HEK293 (cell line): ENCODE results near the gene TATDN2.
A peak's percentile ranks its signal among the peaks of the same experiment; 100 is the strongest.

ENCODE experiments used
- CTCF ChIA-PET: fragments of 350-600 bp; formaldehyde crosslinking; extraction: SDS; loops from one replicate; lab custom pipeline; 2021; ENCODE audit warnings: antibody characterized with exemption; lab: Yijun Ruan, JAX
- POLR2A ChIA-PET: fragments of 300-600 bp; formaldehyde crosslinking; extraction: SDS; loops from one replicate; lab custom pipeline; 2020; ENCODE audit warnings: antibody characterized with exemption, inconsistent platforms; lab: Yijun Ruan, JAX
- H3K27ac ChIP-seq: fragments of 200-500 bp; sonication (Bioruptor generic); 2 replicates; pipeline ENCODE4 v1.5.1; 2014; ENCODE audit warnings: low read depth, low read length, control low read depth, inconsistent platforms; ENCODE audit errors: extremely low read depth
- H3K36me3 ChIP-seq, 2 experiments: fragments of 200-500 bp in 1 of 2; sonication (Bioruptor generic) in 1 of 2; 1 replicate in 1 of 2; 2 replicates in 1 of 2; pipeline ENCODE4 v1.5.1; 2014 to 2017; ENCODE audit warnings: inconsistent platforms in 2 of 2, low read length in 2 of 2; ENCODE audit not compliant: control insufficient read depth in 2 of 2, insufficient read depth in 1 of 2
- H3K4me1 ChIP-seq: fragments of 200-500 bp; sonication (Bioruptor generic); 2 replicates; pipeline ENCODE4 v1.5.1; 2014; ENCODE audit warnings: mild to moderate bottlenecking, low read length, inconsistent platforms; ENCODE audit not compliant: control insufficient read depth, insufficient read depth
- H3K4me3 ChIP-seq: 2 replicates; pipeline ENCODE4 v1.5.1; 2011; ENCODE audit warnings: low read depth, mild to moderate bottlenecking, control low read depth, low read length, moderate library complexity
- H3K9me3 ChIP-seq: fragments of 200-500 bp; sonication (Bioruptor generic); 2 replicates; pipeline ENCODE4 v1.5.1; 2014; ENCODE audit warnings: low read depth, low read length, inconsistent platforms; ENCODE audit not compliant: control insufficient read depth, insufficient read depth
- GLI4 ChIP-seq: fragments of 450-650 bp; formaldehyde crosslinking; IDR thresholded peaks from 2 replicates; pipeline ENCODE4 v1.5.1; 2016; ENCODE audit warnings: missing biosample characterization, missing genetic modification characterization
- KLF8 ChIP-seq: fragments of 450-650 bp; formaldehyde crosslinking; IDR thresholded peaks from 2 replicates; pipeline ENCODE4 v1.5.1; 2016; ENCODE audit warnings: missing biosample characterization, missing genetic modification characterization
- OVOL3 ChIP-seq: fragments of 450-650 bp; formaldehyde crosslinking; IDR thresholded peaks from 2 replicates; pipeline ENCODE4 v1.5.1; 2016; ENCODE audit warnings: missing biosample characterization, missing genetic modification characterization
- REPIN1 ChIP-seq: fragments of 450-650 bp; formaldehyde crosslinking; IDR thresholded peaks from 2 replicates; pipeline ENCODE4 v1.5.1; 2017; ENCODE audit warnings: missing biosample characterization, missing genetic modification characterization, low read depth
- SALL2 ChIP-seq: fragments of 450-650 bp; formaldehyde crosslinking; IDR thresholded peaks from 2 replicates; pipeline ENCODE4 v1.5.0; 2017; ENCODE audit warnings: missing biosample characterization, mild to moderate bottlenecking, missing genetic modification characterization, borderline replicate concordance
- ZBTB21 ChIP-seq: fragments of 450-650 bp; formaldehyde crosslinking; IDR thresholded peaks from 2 replicates; pipeline ENCODE4 v1.5.1; 2017; ENCODE audit warnings: missing biosample characterization, missing genetic modification characterization
- ZBTB7A ChIP-seq: fragments of 450-650 bp; formaldehyde crosslinking; IDR thresholded peaks from 2 replicates; pipeline ENCODE4 v1.5.1; 2016; ENCODE audit warnings: low read depth, missing biosample characterization, missing genetic modification characterization
- ZBTB8A ChIP-seq: fragments of 450-650 bp; formaldehyde crosslinking; IDR thresholded peaks from 2 replicates; pipeline ENCODE4 v1.5.1; 2016; ENCODE audit warnings: missing biosample characterization, missing genetic modification characterization
- ZFHX2 ChIP-seq: fragments of 450-650 bp; formaldehyde crosslinking; conservative IDR thresholded peaks from 2 replicates; pipeline ENCODE4 v1.5.1; 2016; ENCODE audit warnings: missing biosample characterization, missing genetic modification characterization
- ZNF155 ChIP-seq: fragments of 450-650 bp; formaldehyde crosslinking; IDR thresholded peaks from 2 replicates; pipeline ENCODE4 v1.5.1; 2016; ENCODE audit warnings: missing biosample characterization, missing genetic modification characterization
- ZNF391 ChIP-seq: fragments of 450-650 bp; formaldehyde crosslinking; IDR thresholded peaks from 2 replicates; pipeline ENCODE4 v1.5.1; 2016; ENCODE audit warnings: low read depth, missing biosample characterization, missing genetic modification characterization, borderline replicate concordance
- ZNF473 ChIP-seq: fragments of 450-650 bp; formaldehyde crosslinking; IDR thresholded peaks from 2 replicates; pipeline ENCODE4 v1.5.1; 2017; ENCODE audit warnings: missing biosample characterization, missing genetic modification characterization
- ZNF560 ChIP-seq: fragments of 450-650 bp; formaldehyde crosslinking; IDR thresholded peaks from 2 replicates; pipeline ENCODE4 v1.5.1; 2017; ENCODE audit warnings: missing biosample characterization, missing genetic modification characterization, borderline replicate concordance
- ZNF785 ChIP-seq: fragments of 450-650 bp; formaldehyde crosslinking; IDR thresholded peaks from 2 replicates; pipeline ENCODE4 v1.5.1; 2016; ENCODE audit warnings: missing biosample characterization, missing genetic modification characterization
- ZSCAN30 ChIP-seq: fragments of 450-650 bp; IDR thresholded peaks from 2 replicates; pipeline ENCODE4 v1.5.1; 2018; ENCODE audit warnings: missing biosample characterization, mild to moderate bottlenecking, missing genetic modification characterization, moderate library complexity
- TF ChIP-seq, protein P1 (sequence below): fragments of 450-650 bp; formaldehyde crosslinking; IDR thresholded peaks from 2 replicates; pipeline ENCODE4 v1.5.1; 2016; ENCODE audit warnings: missing biosample characterization, missing genetic modification characterization
- TF ChIP-seq, protein P2 (sequence below): fragments of 450-650 bp; formaldehyde crosslinking; IDR thresholded peaks from 2 replicates; pipeline ENCODE4 v1.5.1; 2016; ENCODE audit warnings: missing biosample characterization, missing genetic modification characterization
- TF ChIP-seq, protein P3 (sequence below): fragments of 450-650 bp; formaldehyde crosslinking; IDR thresholded peaks from 2 replicates; pipeline ENCODE4 v1.5.1; 2017; ENCODE audit warnings: missing biosample characterization, missing genetic modification characterization
- TF ChIP-seq, protein P4 (sequence below): fragments of 450-650 bp; formaldehyde crosslinking; conservative IDR thresholded peaks from 2 replicates; pipeline ENCODE4 v1.5.1; 2016; ENCODE audit warnings: low read depth, missing biosample characterization, missing genetic modification characterization
- TF ChIP-seq, protein P5 (sequence below): fragments of 450-650 bp; formaldehyde crosslinking; IDR thresholded peaks from 2 replicates; pipeline ENCODE4 v1.5.1; 2017; ENCODE audit warnings: missing biosample characterization, missing genetic modification characterization
- TF ChIP-seq, protein P6 (sequence below): IDR thresholded peaks from 2 replicates; pipeline ENCODE4 v1.6.1; 2011; ENCODE audit warnings: mild to moderate bottlenecking, low read depth, low read length, borderline replicate concordance

Gene TATDN2, protein sequence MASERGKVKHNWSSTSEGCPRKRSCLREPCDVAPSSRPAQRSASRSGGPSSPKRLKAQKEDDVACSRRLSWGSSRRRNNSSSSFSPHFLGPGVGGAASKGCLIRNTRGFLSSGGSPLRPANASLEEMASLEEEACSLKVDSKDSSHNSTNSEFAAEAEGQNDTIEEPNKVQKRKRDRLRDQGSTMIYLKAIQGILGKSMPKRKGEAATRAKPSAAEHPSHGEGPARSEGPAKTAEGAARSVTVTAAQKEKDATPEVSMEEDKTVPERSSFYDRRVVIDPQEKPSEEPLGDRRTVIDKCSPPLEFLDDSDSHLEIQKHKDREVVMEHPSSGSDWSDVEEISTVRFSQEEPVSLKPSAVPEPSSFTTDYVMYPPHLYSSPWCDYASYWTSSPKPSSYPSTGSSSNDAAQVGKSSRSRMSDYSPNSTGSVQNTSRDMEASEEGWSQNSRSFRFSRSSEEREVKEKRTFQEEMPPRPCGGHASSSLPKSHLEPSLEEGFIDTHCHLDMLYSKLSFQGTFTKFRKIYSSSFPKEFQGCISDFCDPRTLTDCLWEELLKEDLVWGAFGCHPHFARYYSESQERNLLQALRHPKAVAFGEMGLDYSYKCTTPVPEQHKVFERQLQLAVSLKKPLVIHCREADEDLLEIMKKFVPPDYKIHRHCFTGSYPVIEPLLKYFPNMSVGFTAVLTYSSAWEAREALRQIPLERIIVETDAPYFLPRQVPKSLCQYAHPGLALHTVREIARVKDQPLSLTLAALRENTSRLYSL

DNA sequence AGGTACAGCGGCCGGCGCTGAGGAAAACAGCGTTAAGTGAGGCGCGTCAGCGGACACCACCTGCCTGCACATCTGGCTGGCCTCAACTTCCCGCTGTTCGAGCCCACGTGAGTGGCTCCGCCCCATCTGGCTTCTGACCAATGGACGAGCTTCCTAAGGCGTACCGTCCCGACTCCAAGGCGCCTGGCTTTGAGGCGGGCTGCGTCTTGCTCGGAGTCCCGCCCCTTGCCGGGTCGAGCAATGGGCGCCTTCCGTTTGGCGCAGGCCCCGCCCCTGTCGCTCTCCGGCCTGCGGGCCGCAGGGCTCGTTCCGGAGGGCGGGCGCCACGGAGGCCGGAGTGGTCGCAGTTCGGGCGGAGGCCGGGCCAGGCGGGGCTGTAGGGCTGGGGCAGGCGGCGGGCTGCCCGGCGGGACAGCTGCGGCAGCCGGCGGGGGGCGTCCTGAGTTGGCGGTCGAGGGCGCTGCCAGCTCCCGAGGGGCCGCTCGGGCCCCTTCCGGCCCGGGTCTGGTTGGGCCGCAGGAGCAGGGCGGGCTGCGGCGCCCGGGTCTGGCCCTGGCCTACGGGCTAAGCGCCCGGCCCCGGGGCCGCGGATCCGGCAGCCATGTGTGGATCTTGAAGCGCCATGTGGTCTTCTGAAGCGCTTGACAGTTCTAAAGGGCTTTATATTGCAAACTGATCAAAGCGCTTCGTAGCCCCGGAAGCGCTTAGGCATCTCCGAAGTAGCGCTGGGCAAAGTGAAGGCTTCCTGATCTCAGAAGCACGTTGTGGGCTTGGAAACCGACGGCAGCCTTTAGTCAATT lies at the start of gene TATDN2:
TSS of gene TATDN2 (plus strand) at position 276 of the 800 bp plus-strand sequence. CDS start 742 bp downstream, outside the sequence.
- CTCF ChIA-PET = interaction anchor here (1.0 kb wide), 1 partner anchor 15 kb away, joined by 3 read pairs; no protein-coding TSS in a partner anchor
- Histone ChIP-seq H3K4me3 (peak within 1 kb of the TSS; percentile 81), H3K4me1 (no peaks in the 10 kb centered on the region), H3K36me3 (peaks cover 4 to 29% of the 10 kb centered on the region in 2 experiments; a peak in 2 of 3 replicates), H3K27ac (peak within 1 kb of the TSS; percentile 74), H3K9me3 (no peaks in the 10 kb centered on the region)
- POLR2A ChIA-PET = interaction anchor here (0.5 to 1.6 kb wide), 13 partner anchors 9 to 1775 kb away, joined by 3 to 9 read pairs (median 5); partner anchors contain the start of genes ARPC4, BRPF1, SEC13 and TADA3
- TF ChIP-seq ZNF391 (tag by site-specific recombination) = no peak
- no peak for TF ChIP-seq GLI4 (tag by site-specific recombination)
- TF ChIP-seq, protein P1, sequence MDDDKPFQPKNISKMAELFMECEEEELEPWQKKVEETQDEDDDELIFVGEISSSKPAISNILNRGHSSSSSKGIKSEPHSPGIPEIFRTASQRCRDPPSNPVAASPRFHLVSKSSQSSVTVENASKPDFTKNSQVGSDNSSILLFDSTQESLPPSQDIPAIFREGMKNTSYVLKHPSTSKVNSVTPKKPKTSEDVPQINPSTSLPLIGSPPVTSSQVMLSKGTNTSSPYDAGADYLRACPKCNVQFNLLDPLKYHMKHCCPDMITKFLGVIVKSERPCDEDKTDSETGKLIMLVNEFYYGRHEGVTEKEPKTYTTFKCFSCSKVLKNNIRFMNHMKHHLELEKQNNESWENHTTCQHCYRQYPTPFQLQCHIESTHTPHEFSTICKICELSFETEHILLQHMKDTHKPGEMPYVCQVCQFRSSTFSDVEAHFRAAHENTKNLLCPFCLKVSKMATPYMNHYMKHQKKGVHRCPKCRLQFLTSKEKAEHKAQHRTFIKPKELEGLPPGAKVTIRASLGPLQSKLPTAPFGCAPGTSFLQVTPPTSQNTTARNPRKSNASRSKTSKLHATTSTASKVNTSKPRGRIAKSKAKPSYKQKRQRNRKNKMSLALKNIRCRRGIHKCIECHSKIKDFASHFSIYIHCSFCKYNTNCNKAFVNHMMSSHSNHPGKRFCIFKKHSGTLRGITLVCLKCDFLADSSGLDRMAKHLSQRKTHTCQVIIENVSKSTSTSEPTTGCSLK (tag by site-specific recombination) = no peak
- no peak for TF ChIP-seq ZBTB7A (tag by site-specific recombination)
- no peak for TF ChIP-seq ZNF473 (tag by site-specific recombination)
- TF ChIP-seq, protein P2, sequence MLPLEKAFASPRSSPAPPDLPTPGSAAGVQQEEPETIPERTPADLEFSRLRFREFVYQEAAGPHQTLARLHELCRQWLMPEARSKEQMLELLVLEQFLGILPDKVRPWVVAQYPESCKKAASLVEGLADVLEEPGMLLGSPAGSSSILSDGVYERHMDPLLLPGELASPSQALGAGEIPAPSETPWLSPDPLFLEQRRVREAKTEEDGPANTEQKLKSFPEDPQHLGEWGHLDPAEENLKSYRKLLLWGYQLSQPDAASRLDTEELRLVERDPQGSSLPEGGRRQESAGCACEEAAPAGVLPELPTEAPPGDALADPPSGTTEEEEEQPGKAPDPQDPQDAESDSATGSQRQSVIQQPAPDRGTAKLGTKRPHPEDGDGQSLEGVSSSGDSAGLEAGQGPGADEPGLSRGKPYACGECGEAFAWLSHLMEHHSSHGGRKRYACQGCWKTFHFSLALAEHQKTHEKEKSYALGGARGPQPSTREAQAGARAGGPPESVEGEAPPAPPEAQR (tag by site-specific recombination) = no peak
- TF ChIP-seq, protein P3, sequence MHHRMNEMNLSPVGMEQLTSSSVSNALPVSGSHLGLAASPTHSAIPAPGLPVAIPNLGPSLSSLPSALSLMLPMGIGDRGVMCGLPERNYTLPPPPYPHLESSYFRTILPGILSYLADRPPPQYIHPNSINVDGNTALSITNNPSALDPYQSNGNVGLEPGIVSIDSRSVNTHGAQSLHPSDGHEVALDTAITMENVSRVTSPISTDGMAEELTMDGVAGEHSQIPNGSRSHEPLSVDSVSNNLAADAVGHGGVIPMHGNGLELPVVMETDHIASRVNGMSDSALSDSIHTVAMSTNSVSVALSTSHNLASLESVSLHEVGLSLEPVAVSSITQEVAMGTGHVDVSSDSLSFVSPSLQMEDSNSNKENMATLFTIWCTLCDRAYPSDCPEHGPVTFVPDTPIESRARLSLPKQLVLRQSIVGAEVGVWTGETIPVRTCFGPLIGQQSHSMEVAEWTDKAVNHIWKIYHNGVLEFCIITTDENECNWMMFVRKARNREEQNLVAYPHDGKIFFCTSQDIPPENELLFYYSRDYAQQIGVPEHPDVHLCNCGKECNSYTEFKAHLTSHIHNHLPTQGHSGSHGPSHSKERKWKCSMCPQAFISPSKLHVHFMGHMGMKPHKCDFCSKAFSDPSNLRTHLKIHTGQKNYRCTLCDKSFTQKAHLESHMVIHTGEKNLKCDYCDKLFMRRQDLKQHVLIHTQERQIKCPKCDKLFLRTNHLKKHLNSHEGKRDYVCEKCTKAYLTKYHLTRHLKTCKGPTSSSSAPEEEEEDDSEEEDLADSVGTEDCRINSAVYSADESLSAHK (tag by site-specific recombination) = no peak; the same call in 1 of the 2 replicates
- no peak for TF ChIP-seq SALL2
- TF ChIP-seq ZNF155 (tag by site-specific recombination) = no peak
- TF ChIP-seq ZFHX2 (tag by site-specific recombination) = no peak
- TF ChIP-seq, protein P4, sequence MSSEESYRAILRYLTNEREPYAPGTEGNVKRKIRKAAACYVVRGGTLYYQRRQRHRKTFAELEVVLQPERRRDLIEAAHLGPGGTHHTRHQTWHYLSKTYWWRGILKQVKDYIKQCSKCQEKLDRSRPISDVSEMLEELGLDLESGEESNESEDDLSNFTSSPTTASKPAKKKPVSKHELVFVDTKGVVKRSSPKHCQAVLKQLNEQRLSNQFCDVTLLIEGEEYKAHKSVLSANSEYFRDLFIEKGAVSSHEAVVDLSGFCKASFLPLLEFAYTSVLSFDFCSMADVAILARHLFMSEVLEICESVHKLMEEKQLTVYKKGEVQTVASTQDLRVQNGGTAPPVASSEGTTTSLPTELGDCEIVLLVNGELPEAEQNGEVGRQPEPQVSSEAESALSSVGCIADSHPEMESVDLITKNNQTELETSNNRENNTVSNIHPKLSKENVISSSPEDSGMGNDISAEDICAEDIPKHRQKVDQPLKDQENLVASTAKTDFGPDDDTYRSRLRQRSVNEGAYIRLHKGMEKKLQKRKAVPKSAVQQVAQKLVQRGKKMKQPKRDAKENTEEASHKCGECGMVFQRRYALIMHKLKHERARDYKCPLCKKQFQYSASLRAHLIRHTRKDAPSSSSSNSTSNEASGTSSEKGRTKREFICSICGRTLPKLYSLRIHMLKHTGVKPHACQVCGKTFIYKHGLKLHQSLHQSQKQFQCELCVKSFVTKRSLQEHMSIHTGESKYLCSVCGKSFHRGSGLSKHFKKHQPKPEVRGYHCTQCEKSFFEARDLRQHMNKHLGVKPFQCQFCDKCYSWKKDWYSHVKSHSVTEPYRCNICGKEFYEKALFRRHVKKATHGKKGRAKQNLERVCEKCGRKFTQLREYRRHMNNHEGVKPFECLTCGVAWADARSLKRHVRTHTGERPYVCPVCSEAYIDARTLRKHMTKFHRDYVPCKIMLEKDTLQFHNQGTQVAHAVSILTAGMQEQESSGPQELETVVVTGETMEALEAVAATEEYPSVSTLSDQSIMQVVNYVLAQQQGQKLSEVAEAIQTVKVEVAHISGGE = no peak
- peak; percentile 63; the same call in 1 of the 2 replicates for TF ChIP-seq KLF8 (tag by site-specific recombination)
- no peak for TF ChIP-seq OVOL3 (tag by site-specific recombination)
- peak; percentile 72; the same call in 1 of the 2 replicates for TF ChIP-seq ZSCAN30 (tag by site-specific recombination)
- TF ChIP-seq, protein P5, sequence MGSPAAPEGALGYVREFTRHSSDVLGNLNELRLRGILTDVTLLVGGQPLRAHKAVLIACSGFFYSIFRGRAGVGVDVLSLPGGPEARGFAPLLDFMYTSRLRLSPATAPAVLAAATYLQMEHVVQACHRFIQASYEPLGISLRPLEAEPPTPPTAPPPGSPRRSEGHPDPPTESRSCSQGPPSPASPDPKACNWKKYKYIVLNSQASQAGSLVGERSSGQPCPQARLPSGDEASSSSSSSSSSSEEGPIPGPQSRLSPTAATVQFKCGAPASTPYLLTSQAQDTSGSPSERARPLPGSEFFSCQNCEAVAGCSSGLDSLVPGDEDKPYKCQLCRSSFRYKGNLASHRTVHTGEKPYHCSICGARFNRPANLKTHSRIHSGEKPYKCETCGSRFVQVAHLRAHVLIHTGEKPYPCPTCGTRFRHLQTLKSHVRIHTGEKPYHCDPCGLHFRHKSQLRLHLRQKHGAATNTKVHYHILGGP (tag by site-specific recombination) = no peak
- TF ChIP-seq ZNF785 (tag by site-specific recombination) = no peak
- TF ChIP-seq, protein P6, sequence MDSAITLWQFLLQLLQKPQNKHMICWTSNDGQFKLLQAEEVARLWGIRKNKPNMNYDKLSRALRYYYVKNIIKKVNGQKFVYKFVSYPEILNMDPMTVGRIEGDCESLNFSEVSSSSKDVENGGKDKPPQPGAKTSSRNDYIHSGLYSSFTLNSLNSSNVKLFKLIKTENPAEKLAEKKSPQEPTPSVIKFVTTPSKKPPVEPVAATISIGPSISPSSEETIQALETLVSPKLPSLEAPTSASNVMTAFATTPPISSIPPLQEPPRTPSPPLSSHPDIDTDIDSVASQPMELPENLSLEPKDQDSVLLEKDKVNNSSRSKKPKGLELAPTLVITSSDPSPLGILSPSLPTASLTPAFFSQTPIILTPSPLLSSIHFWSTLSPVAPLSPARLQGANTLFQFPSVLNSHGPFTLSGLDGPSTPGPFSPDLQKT = no peak
- TF ChIP-seq ZNF560 (tag by site-specific recombination) = no peak
- no peak for TF ChIP-seq REPIN1 (tag by site-specific recombination)
- TF ChIP-seq ZBTB8A = peak; percentile 98
- no peak for TF ChIP-seq ZBTB21 (tag by site-specific recombination)
